Sigmoid colon (tissue), 7 donors: Measurements from ENCODE around the gene OR4A16. TPM values are rescaled to one million over a fixed set of nuclear protein-coding genes. Genes with fewer than 3 reads are reported as not detected.

Source experiments
- DNase-seq: peaks from one replicate; pipeline ENCODE4 v3.0.0-alpha.2; 2019
- H3K27ac ChIP-seq, 4 donors: fragments of 200-600 bp; sonication (generic); one replicate each; pipeline ENCODE4 v1.5.1; 2016 to 2019; ENCODE audit warnings: mild to moderate bottlenecking in 1 of 4
- H3K27me3 ChIP-seq, 3 donors: fragments of 200-600 bp; sonication (generic); one replicate each; pipeline ENCODE4 v1.5.1; 2019; ENCODE audit warnings: mild to moderate bottlenecking in 1 of 3
- H3K36me3 ChIP-seq, 4 donors: fragments of 200-600 bp; sonication (generic); one replicate each; pipeline ENCODE4 v1.5.1; 2016 to 2019
- H3K4me1 ChIP-seq, 4 donors: fragments of 200-600 bp; sonication (generic); one replicate each; pipeline ENCODE4 v1.5.1; 2017 to 2019
- H3K4me3 ChIP-seq, 4 donors: fragments of 200-600 bp; sonication (generic); one replicate each; pipeline ENCODE4 v1.5.1; 2017 to 2019; ENCODE audit warnings: mild to moderate bottlenecking in 2 of 4, moderate library complexity in 1 of 4
- H3K9me3 ChIP-seq, 4 donors: fragments of 200-600 bp in 3 of 4; sonication (generic) in 3 of 4; one replicate each; pipeline versions ENCODE4 v1.5.1 to v1.6.1; 2013 to 2019
- EP300 ChIP-seq, 4 donors: sonication (generic); formaldehyde crosslinking; IDR thresholded peaks; one replicate each; pipeline ENCODE4 v1.6.1; 2017; ENCODE audit warnings: antibody characterized with exemption in 4 of 4
- POLR2A ChIP-seq, 2 donors: fragments of 450-650 bp; IDR thresholded peaks; one replicate each; pipeline ENCODE4 v1.6.1; 2016; ENCODE audit warnings: antibody characterized with exemption in 2 of 2, mild to moderate bottlenecking in 2 of 2, moderate library complexity in 2 of 2
- POLR2AphosphoS5 ChIP-seq, 4 donors: sonication (generic); formaldehyde crosslinking; IDR thresholded peaks; one replicate each; pipeline ENCODE4 v1.6.1; 2017; ENCODE audit warnings: antibody characterized with exemption in 4 of 4
- WGBS, 2 donors: extraction: QIAGEN DNeasy Blood & Tissue Kit; methylation state at CpG; one replicate each; pipeline ENCODE4 v1.1.7; 2013; 5-methylcytosine and 5-hydroxymethylcytosine counted together
- intact Hi-C: fragments of 100-400 bp; cut with DNase I; formaldehyde crosslinking; loops from one replicate; pipeline ENCODE4 v1.15.1; 2023
- polyA plus RNA-seq, 3 donors: library from polyadenylated mRNA; stranded (reverse); fragments of 200-250 nt; gene quantifications; one replicate each; pipeline ENCODE4 v1.2.3, GENCODE V29; 2013
- total RNA-seq, 4 donors: library from RNA; depleted of rRNA; stranded (reverse); fragments of >200 nt; gene quantifications; one replicate each; pipeline ENCODE4 v1.1.0, GENCODE V29; 2016
- TF ChIP-seq, protein P1 (sequence below), 4 experiments: fragments of 450-650 bp in 3 of 4; fragments of 200-600 bp in 1 of 4; IDR thresholded peaks; one replicate each; pipeline ENCODE4 v1.5.1; 2016 to 2019; ENCODE audit warnings: antibody characterized with exemption in 4 of 4, mild to moderate bottlenecking in 3 of 4, moderate library complexity in 2 of 4
- donor health status: healthy with polysubstance abuse.
- donor health status: Bipolar disorder and iron deficiency.
- donor health status: healthy.

OR4A16 gene
- total and polyA plus RNA-seq, 7 donors: not detected

DNA sequence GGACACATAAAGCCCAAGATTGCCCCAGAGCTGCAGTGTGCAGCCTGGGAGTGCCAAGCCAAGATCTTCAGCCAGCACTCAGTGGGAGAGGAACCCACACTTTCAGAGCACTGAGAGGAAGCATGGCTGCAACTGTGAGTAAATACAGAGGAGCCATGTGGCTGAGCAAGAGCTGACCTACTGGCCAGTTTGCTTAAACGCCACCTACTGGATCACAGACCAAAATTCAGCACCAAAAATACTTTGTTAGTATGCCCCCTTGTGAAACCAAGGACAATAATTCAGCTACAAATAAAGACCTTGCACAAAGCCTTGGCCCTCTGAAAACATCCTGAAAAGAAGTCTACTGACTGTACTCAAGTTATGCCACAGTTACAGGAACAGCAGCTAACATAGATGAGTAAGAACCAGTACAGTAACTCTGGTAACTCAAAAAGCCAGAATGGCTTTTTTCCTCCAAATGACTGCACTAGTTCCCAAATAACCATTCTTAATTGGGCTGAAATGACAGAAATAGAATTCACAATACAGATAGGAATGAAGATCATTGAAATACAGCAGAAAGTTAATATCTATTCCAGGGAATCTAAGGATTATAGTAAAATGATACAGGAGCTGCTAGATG, 14.7 kb downstream of the OR4A16 start:
- intact Hi-C loops: no loop called here

DNA sequence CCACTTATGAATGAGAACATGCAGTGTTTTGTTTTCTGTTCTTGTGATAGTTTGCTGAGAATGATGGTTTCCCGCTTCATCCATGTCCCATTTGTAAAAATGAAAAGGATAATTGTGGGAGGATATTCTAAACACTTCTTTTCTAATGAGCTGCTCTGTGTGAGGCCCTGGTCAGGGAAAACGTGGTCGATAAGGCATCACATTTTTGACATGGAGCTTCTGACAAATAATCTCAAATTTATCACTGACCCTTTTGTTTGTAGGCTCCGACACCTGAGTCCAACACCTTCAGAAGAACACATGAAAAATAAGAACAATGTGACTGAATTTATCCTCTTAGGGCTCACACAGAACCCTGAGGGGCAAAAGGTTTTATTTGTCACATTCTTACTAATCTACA, 24.7 kb downstream of the OR4A16 start, which contains the start of gene OR4A15:
OR4A15 (plus strand) TSS at position 301 of the 400 bp plus-strand sequence; CDS start at position 301, 0 bp downstream.
- H3K27me3 ChIP-seq: no peaks in the 10 kb centered on the region
- DNase-seq: no peak
- no peak within 1 kb of the TSS for H3K4me3 ChIP-seq
- H3K27ac ChIP-seq: no peak within 1 kb of the TSS
- WGBS, 2 donors: 60 to 63% methylated on average over 4 of the region's 4 CpGs
- peaks cover 0 to 4% (median 0%) of the 10 kb centered on the region in 4 donors for H3K9me3 ChIP-seq
- TF ChIP-seq POLR2AphosphoS5 (IDR thresholded peaks at IDR 0.05): no peak
- no peak for TF ChIP-seq POLR2A (IDR thresholded peaks at IDR 0.05)
- TF ChIP-seq, protein P1, sequence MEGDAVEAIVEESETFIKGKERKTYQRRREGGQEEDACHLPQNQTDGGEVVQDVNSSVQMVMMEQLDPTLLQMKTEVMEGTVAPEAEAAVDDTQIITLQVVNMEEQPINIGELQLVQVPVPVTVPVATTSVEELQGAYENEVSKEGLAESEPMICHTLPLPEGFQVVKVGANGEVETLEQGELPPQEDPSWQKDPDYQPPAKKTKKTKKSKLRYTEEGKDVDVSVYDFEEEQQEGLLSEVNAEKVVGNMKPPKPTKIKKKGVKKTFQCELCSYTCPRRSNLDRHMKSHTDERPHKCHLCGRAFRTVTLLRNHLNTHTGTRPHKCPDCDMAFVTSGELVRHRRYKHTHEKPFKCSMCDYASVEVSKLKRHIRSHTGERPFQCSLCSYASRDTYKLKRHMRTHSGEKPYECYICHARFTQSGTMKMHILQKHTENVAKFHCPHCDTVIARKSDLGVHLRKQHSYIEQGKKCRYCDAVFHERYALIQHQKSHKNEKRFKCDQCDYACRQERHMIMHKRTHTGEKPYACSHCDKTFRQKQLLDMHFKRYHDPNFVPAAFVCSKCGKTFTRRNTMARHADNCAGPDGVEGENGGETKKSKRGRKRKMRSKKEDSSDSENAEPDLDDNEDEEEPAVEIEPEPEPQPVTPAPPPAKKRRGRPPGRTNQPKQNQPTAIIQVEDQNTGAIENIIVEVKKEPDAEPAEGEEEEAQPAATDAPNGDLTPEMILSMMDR (IDR thresholded peaks at IDR 0.05): no peak
- TF ChIP-seq EP300 (IDR thresholded peaks at IDR 0.05): no peak
- no peaks in the 10 kb centered on the region for H3K4me1 ChIP-seq
- intact Hi-C loops: no loop called here
- no peaks in the 10 kb centered on the region for H3K36me3 ChIP-seq

More for the DNA sequence above, 14.7 kb downstream of the OR4A16 start:
- no peak overlapping the region for H3K27ac ChIP-seq
- TF ChIP-seq POLR2A (IDR thresholded peaks at IDR 0.05) (no peak), POLR2AphosphoS5 (IDR thresholded peaks at IDR 0.05) (no peak), EP300 (IDR thresholded peaks at IDR 0.05) (no peak)
- TF ChIP-seq, protein P1 (IDR thresholded peaks at IDR 0.05): no peak
- H3K4me3 ChIP-seq: no peak overlapping the region
- no peaks in the 10 kb centered on the region for H3K4me1 ChIP-seq
- 7 to 9% methylated on average over 1 of the region's 1 CpG for WGBS, 2 donors
- H3K36me3 ChIP-seq: no peaks in the 10 kb centered on the region
- H3K9me3 ChIP-seq: peaks cover 0 to 8% (median 0%) of the 10 kb centered on the region in 4 donors
- no peak for DNase-seq
- H3K27me3 ChIP-seq: no peaks in the 10 kb centered on the region

Other genes starting within 250 kb of the OR4A16 start
- gene TRIM48, start 81.0 kb upstream of the OR4A16 start, total RNA-seq: not detected
- not detected for gene TRIM48, start 81.0 kb upstream of the OR4A16 start, polyA plus RNA-seq
- not detected for gene OR4A15, start 24.8 kb downstream of the OR4A16 start, total RNA-seq
- not detected for gene OR4A15, start 24.8 kb downstream of the OR4A16 start, polyA plus RNA-seq
- gene OR4C15, start 211.3 kb downstream of the OR4A16 start, total RNA-seq: not detected
- not detected for gene OR4C15, start 211.3 kb downstream of the OR4A16 start, polyA plus RNA-seq
- not detected for gene OR4C16, start 228.9 kb downstream of the OR4A16 start, total RNA-seq
- gene OR4C16, start 228.9 kb downstream of the OR4A16 start, polyA plus RNA-seq: not detected